Measurements from ENCODE around the gene ADCY5.
A peak's percentile ranks its signal among the peaks of the same experiment; 100 is the strongest.

The ADCY5 gene

GRCh38 chr3:123388811-123389627 is 59.9 kb downstream of the ADCY5 start:
- Histone ChIP-seq H2AFZ (ENCODE audit: low read length) (no peak overlapping the region), H3K4me2 (ENCODE audit: insufficient read depth, low read length, poor library complexity, severe bottlenecking) (no peak overlapping the region), H2AK5ac (ENCODE audit: low read depth, low read length) (no peak overlapping the region), H3K4me1 (ENCODE audit: control insufficient read depth in 2 of 2, insufficient read depth in 1 of 2, low read depth in 1 of 2, low read length in 2 of 2) (peaks cover 0 to 10% of the 10 kb centered on the region in 2 donors), H2BK5ac (ENCODE audit: low read length) (no peak overlapping the region), H3K4ac (ENCODE audit: low read length) (no peak overlapping the region), H2BK15ac (ENCODE audit: low read length) (no peak overlapping the region), H3K9me3 (replicated peaks in 1 of 2; ENCODE audit: control insufficient read depth in 2 of 2, insufficient read depth in 1 of 2, low read depth in 1 of 2, low read length in 2 of 2) (no peaks in the 10 kb centered on the region), H3K14ac (ENCODE audit: low read length) (no peak overlapping the region), H3K9ac (ENCODE audit: low read depth, low read length, poor library complexity) (no peak overlapping the region), H3K36me3 (replicated peaks in 1 of 2; ENCODE audit: control insufficient read depth in 2 of 2, insufficient read depth in 2 of 2, low read length in 2 of 2) (no peaks in the 10 kb centered on the region), H2BK12ac (ENCODE audit: low read length) (no peak overlapping the region), H3K4me3 (ENCODE audit: low read length in 2 of 2) (no peak overlapping the region), H3K23ac (ENCODE audit: low read depth, low read length, poor library complexity) (no peak overlapping the region), H3K27ac (replicated peaks; ENCODE audit: low read length) (no peak overlapping the region), H2BK120ac (ENCODE audit: low read depth, low read length) (no peak overlapping the region), H4K8ac (ENCODE audit: low read depth, low read length) (no peak overlapping the region), H4K91ac (ENCODE audit: low read depth, low read length, poor library complexity) (no peak overlapping the region), H3K27me3 (ENCODE audit: control insufficient read depth in 3 of 3, insufficient read depth in 3 of 3, low read depth in 1 of 3, low read length in 3 of 3) (peaks cover 0 to 32% (median 2%) of the 10 kb centered on the region in 3 experiments), H3K79me1 (ENCODE audit: low read depth, low read length) (no peaks in the 10 kb centered on the region), H3K18ac (ENCODE audit: low read length) (no peak overlapping the region)
- WGBS, 2 donors (ENCODE audit: extremely low coverage in 2 of 2, insufficient read length in 2 of 2, insufficient replicate concordance in 1 of 2), result no CpG with 5 or more reads among the region's 15 CpGs
- DNase-seq (ENCODE audit: low spot score), result no peak

DNA sequence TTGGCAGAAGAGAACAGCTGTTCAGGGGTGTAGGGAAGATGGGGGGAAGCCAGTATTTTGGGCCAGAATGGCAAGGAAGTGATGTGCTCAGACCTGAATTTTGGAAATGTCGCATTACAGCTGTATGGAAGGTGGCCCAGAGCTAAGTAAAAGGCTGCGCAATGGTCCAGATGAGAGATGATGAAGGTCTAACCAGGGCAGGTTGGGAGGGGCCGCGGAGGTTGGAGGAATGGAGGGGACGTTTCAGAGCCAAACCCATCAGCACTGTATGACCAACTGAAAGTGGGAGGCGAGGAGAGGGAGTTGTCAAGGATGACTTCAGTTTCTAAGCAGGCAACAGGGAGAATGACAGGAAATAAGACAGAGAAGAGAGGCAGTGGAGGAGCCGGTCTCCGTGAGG is 60.8 kb downstream of the ADCY5 start:
- Histone ChIP-seq H3K9ac (ENCODE audit: low read depth, low read length, poor library complexity) (no peak overlapping the region), H3K27ac (replicated peaks; ENCODE audit: low read length) (no peak overlapping the region), H3K79me1 (ENCODE audit: low read depth, low read length) (no peaks in the 10 kb centered on the region), H2BK120ac (ENCODE audit: low read depth, low read length) (no peak overlapping the region), H3K18ac (ENCODE audit: low read length) (no peak overlapping the region), H3K14ac (ENCODE audit: low read length) (no peak overlapping the region), H2BK15ac (ENCODE audit: low read length) (no peak overlapping the region), H3K4me2 (ENCODE audit: insufficient read depth, low read length, poor library complexity, severe bottlenecking) (no peak overlapping the region), H4K8ac (ENCODE audit: low read depth, low read length) (no peak overlapping the region), H3K9me3 (replicated peaks in 1 of 2; ENCODE audit: control insufficient read depth in 2 of 2, insufficient read depth in 1 of 2, low read depth in 1 of 2, low read length in 2 of 2) (no peaks in the 10 kb centered on the region), H2AFZ (ENCODE audit: low read length) (no peak overlapping the region), H3K36me3 (replicated peaks in 1 of 2; ENCODE audit: control insufficient read depth in 2 of 2, insufficient read depth in 2 of 2, low read length in 2 of 2) (no peaks in the 10 kb centered on the region), H3K23ac (ENCODE audit: low read depth, low read length, poor library complexity) (no peak overlapping the region), H4K91ac (ENCODE audit: low read depth, low read length, poor library complexity) (peak overlapping the region; percentile 32), H2BK12ac (ENCODE audit: low read length) (no peak overlapping the region), H3K4me3 (ENCODE audit: low read length in 2 of 2) (no peak overlapping the region), H3K27me3 (ENCODE audit: control insufficient read depth in 3 of 3, insufficient read depth in 3 of 3, low read depth in 1 of 3, low read length in 3 of 3) (peaks cover 0 to 32% (median 2%) of the 10 kb centered on the region in 3 experiments), H3K4me1 (ENCODE audit: control insufficient read depth in 2 of 2, insufficient read depth in 1 of 2, low read depth in 1 of 2, low read length in 2 of 2) (peaks cover 5 to 18% of the 10 kb centered on the region in 2 donors), H2AK5ac (ENCODE audit: low read depth, low read length) (no peak overlapping the region), H3K4ac (ENCODE audit: low read length) (no peak overlapping the region), H2BK5ac (ENCODE audit: low read length) (no peak overlapping the region)
- WGBS, 2 donors (ENCODE audit: extremely low coverage in 2 of 2, insufficient read length in 2 of 2, insufficient replicate concordance in 1 of 2), result no CpG with 5 or more reads among the region's 8 CpGs
- DNase-seq (ENCODE audit: low spot score), result no peak

GRCh38 chr3:123387532-123387931 is 61.4 kb downstream of the ADCY5 start:
- Histone ChIP-seq H3K4me1 (ENCODE audit: control insufficient read depth in 2 of 2, insufficient read depth in 1 of 2, low read depth in 1 of 2, low read length in 2 of 2) (peaks cover 6 to 15% of the 10 kb centered on the region in 2 donors), H3K4ac (ENCODE audit: low read length) (no peak overlapping the region)

GRCh38 chr3:123386477-123387040 is 62.3 kb downstream of the ADCY5 start:
- H2BK120ac ChIP-seq (ENCODE audit: low read depth, low read length), result no peak overlapping the region
- H3K4ac ChIP-seq (ENCODE audit: low read length), result no peak overlapping the region
- no peak overlapping the region for H3K4me3 ChIP-seq (ENCODE audit: low read length in 2 of 2)
- H4K91ac ChIP-seq (ENCODE audit: low read depth, low read length, poor library complexity), result no peak overlapping the region
- peaks cover 6 to 11% of the 10 kb centered on the region in 2 donors for H3K4me1 ChIP-seq (ENCODE audit: control insufficient read depth in 2 of 2, insufficient read depth in 1 of 2, low read depth in 1 of 2, low read length in 2 of 2)
- no peak overlapping the region for H2BK15ac ChIP-seq (ENCODE audit: low read length)
- no peak for DNase-seq (ENCODE audit: low spot score)
- H3K4me2 ChIP-seq (ENCODE audit: insufficient read depth, low read length, poor library complexity, severe bottlenecking), result no peak overlapping the region
- H3K14ac ChIP-seq (ENCODE audit: low read length), result no peak overlapping the region
- no peak overlapping the region for H3K23ac ChIP-seq (ENCODE audit: low read depth, low read length, poor library complexity)
- H3K79me1 ChIP-seq (ENCODE audit: low read depth, low read length), result no peaks in the 10 kb centered on the region
- H3K27ac ChIP-seq (replicated peaks; ENCODE audit: low read length), result no peak overlapping the region
- no peak overlapping the region for H2BK12ac ChIP-seq (ENCODE audit: low read length)
- no CpG with 5 or more reads among the region's 11 CpGs for WGBS, 2 donors (ENCODE audit: extremely low coverage in 2 of 2, insufficient read length in 2 of 2, insufficient replicate concordance in 1 of 2)
- H2BK5ac ChIP-seq (ENCODE audit: low read length), result no peak overlapping the region
- H2AK5ac ChIP-seq (ENCODE audit: low read depth, low read length), result no peak overlapping the region
- no peak overlapping the region for H4K8ac ChIP-seq (ENCODE audit: low read depth, low read length)
- no peaks in the 10 kb centered on the region for H3K36me3 ChIP-seq (replicated peaks in 1 of 2; ENCODE audit: control insufficient read depth in 2 of 2, insufficient read depth in 2 of 2, low read length in 2 of 2)
- H2AFZ ChIP-seq (ENCODE audit: low read length), result no peak overlapping the region
- H3K18ac ChIP-seq (ENCODE audit: low read length), result no peak overlapping the region
- peaks cover 0 to 23% (median under 1%) of the 10 kb centered on the region in 3 experiments for H3K27me3 ChIP-seq (ENCODE audit: control insufficient read depth in 3 of 3, insufficient read depth in 3 of 3, low read depth in 1 of 3, low read length in 3 of 3)
- no peak overlapping the region for H3K9ac ChIP-seq (ENCODE audit: low read depth, low read length, poor library complexity)
- no peaks in the 10 kb centered on the region for H3K9me3 ChIP-seq (replicated peaks in 1 of 2; ENCODE audit: control insufficient read depth in 2 of 2, insufficient read depth in 1 of 2, low read depth in 1 of 2, low read length in 2 of 2)

More at GRCh38 chr3:123387532-123387931, 61.4 kb downstream of the ADCY5 start:
- Histone ChIP-seq H3K27me3 (ENCODE audit: control insufficient read depth in 3 of 3, insufficient read depth in 3 of 3, low read depth in 1 of 3, low read length in 3 of 3) (peaks cover 0 to 32% (median 2%) of the 10 kb centered on the region in 3 experiments), H3K9me3 (replicated peaks in 1 of 2; ENCODE audit: control insufficient read depth in 2 of 2, insufficient read depth in 1 of 2, low read depth in 1 of 2, low read length in 2 of 2) (no peaks in the 10 kb centered on the region), H3K4me2 (ENCODE audit: insufficient read depth, low read length, poor library complexity, severe bottlenecking) (no peak overlapping the region), H3K36me3 (replicated peaks in 1 of 2; ENCODE audit: control insufficient read depth in 2 of 2, insufficient read depth in 2 of 2, low read length in 2 of 2) (no peaks in the 10 kb centered on the region), H2BK120ac (ENCODE audit: low read depth, low read length) (no peak overlapping the region), H3K4me3 (ENCODE audit: low read length in 2 of 2) (no peak overlapping the region), H3K9ac (ENCODE audit: low read depth, low read length, poor library complexity) (no peak overlapping the region), H4K91ac (ENCODE audit: low read depth, low read length, poor library complexity) (no peak overlapping the region), H3K14ac (ENCODE audit: low read length) (no peak overlapping the region), H4K8ac (ENCODE audit: low read depth, low read length) (no peak overlapping the region), H2AFZ (ENCODE audit: low read length) (no peak overlapping the region), H3K79me1 (ENCODE audit: low read depth, low read length) (no peaks in the 10 kb centered on the region), H3K18ac (ENCODE audit: low read length) (no peak overlapping the region), H2BK5ac (ENCODE audit: low read length) (no peak overlapping the region), H3K23ac (ENCODE audit: low read depth, low read length, poor library complexity) (no peak overlapping the region), H2AK5ac (ENCODE audit: low read depth, low read length) (no peak overlapping the region), H3K27ac (replicated peaks; ENCODE audit: low read length) (no peak overlapping the region), H2BK15ac (ENCODE audit: low read length) (no peak overlapping the region), H2BK12ac (ENCODE audit: low read length) (no peak overlapping the region)
- DNase-seq (ENCODE audit: low spot score), result no peak
- WGBS, 2 donors (ENCODE audit: extremely low coverage in 2 of 2, insufficient read length in 2 of 2, insufficient replicate concordance in 1 of 2), result no CpG with 5 or more reads among the region's 3 CpGs

Data from neuronal stem cell (in vitro differentiated cells).